Prostate gland (tissue), 2 donors: ENCODE data around the gene NUDT1.

Experiments used
- POLR2A ChIP-seq: fragments of 450-650 bp; IDR thresholded peaks from one replicate; pipeline ENCODE4 v1.6.1; 2016; ENCODE audit warnings: antibody characterized with exemption, mild to moderate bottlenecking
- POLR2AphosphoS5 ChIP-seq: sonication (generic); formaldehyde crosslinking; IDR thresholded peaks from one replicate; pipeline ENCODE4 v1.6.1; 2017; ENCODE audit warnings: antibody characterized with exemption
- TF ChIP-seq, protein P1 (sequence below), 4 experiments: fragments of 200-600 bp in 2 of 4; fragments of 450-650 bp in 2 of 4; sonication (generic) in 2 of 4; IDR thresholded peaks; 1 replicate in 3 of 4; 2 replicates in 1 of 4; pipeline ENCODE4 v1.5.1; 2016 to 2019; ENCODE audit warnings: antibody characterized with exemption in 4 of 4, mild to moderate bottlenecking in 2 of 4, moderate library complexity in 2 of 4

DNA sequence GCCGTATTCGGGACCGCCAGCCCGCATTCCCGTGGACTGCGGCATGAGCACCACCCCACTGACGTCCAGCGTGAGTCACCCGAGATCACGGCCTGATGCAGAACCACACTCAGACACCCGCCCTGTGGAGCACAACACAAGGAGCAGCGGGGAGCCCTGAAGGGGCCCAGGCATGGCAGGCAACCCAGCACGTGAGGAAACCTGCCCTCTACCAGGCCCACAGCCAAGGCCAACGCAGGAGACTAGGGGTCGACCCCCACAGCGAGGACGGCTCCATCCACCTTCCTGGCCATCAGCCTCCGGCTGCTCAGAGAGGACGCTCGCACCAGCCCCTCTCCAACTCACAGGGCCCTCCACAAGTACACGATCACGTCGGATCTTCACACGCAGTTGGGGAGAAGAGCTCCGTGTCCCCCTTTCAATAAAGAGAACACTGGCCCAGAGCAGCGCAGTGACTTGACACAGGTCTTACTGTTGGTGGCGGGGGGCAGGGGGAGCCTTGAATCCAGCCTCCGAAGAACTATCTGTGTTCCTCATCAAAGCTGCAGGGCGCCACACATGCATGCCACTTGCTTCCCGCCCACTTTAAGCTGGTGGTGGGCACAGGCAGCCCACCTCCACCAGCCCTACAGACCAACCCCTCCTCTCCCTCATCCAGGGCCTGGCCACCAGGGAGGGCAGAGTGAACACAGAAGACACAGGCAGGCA lies 31.3 kb upstream of the NUDT1 start:
- no peak for TF ChIP-seq POLR2A
- TF ChIP-seq, protein P1, sequence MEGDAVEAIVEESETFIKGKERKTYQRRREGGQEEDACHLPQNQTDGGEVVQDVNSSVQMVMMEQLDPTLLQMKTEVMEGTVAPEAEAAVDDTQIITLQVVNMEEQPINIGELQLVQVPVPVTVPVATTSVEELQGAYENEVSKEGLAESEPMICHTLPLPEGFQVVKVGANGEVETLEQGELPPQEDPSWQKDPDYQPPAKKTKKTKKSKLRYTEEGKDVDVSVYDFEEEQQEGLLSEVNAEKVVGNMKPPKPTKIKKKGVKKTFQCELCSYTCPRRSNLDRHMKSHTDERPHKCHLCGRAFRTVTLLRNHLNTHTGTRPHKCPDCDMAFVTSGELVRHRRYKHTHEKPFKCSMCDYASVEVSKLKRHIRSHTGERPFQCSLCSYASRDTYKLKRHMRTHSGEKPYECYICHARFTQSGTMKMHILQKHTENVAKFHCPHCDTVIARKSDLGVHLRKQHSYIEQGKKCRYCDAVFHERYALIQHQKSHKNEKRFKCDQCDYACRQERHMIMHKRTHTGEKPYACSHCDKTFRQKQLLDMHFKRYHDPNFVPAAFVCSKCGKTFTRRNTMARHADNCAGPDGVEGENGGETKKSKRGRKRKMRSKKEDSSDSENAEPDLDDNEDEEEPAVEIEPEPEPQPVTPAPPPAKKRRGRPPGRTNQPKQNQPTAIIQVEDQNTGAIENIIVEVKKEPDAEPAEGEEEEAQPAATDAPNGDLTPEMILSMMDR (IDR thresholded peaks at IDR 0.05), result no peak
- TF ChIP-seq POLR2AphosphoS5, result no peak
